HEK293 (cell line): ENCODE measurements around the gene USP6NL.

Experiments
- CTCF ChIA-PET: fragments of 350-600 bp; formaldehyde crosslinking; extraction: SDS; loops from one replicate; lab custom pipeline; 2021; ENCODE audit warnings: antibody characterized with exemption; lab: Yijun Ruan, JAX
- POLR2A ChIA-PET: fragments of 300-600 bp; formaldehyde crosslinking; extraction: SDS; loops from one replicate; lab custom pipeline; 2020; ENCODE audit warnings: antibody characterized with exemption, inconsistent platforms; lab: Yijun Ruan, JAX
- H3K27ac ChIP-seq: fragments of 200-500 bp; sonication (Bioruptor generic); 2 replicates; pipeline ENCODE4 v1.5.1; 2014; ENCODE audit warnings: low read depth, low read length, control low read depth, inconsistent platforms; ENCODE audit errors: extremely low read depth
- H3K36me3 ChIP-seq, 2 experiments: fragments of 200-500 bp in 1 of 2; sonication (Bioruptor generic) in 1 of 2; 1 replicate in 1 of 2; 2 replicates in 1 of 2; pipeline ENCODE4 v1.5.1; 2014 to 2017; ENCODE audit warnings: inconsistent platforms in 2 of 2, low read length in 2 of 2; ENCODE audit not compliant: control insufficient read depth in 2 of 2, insufficient read depth in 1 of 2
- H3K4me1 ChIP-seq: fragments of 200-500 bp; sonication (Bioruptor generic); 2 replicates; pipeline ENCODE4 v1.5.1; 2014; ENCODE audit warnings: mild to moderate bottlenecking, low read length, inconsistent platforms; ENCODE audit not compliant: control insufficient read depth, insufficient read depth
- H3K4me3 ChIP-seq: 2 replicates; pipeline ENCODE4 v1.5.1; 2011; ENCODE audit warnings: low read depth, mild to moderate bottlenecking, control low read depth, low read length, moderate library complexity
- H3K9me3 ChIP-seq: fragments of 200-500 bp; sonication (Bioruptor generic); 2 replicates; pipeline ENCODE4 v1.5.1; 2014; ENCODE audit warnings: low read depth, low read length, inconsistent platforms; ENCODE audit not compliant: control insufficient read depth, insufficient read depth
- GLIS2 ChIP-seq: fragments of 450-650 bp; formaldehyde crosslinking; IDR thresholded peaks from 2 replicates; pipeline ENCODE4 v1.5.1; 2016; ENCODE audit warnings: missing biosample characterization, missing genetic modification characterization
- HOXD13 ChIP-seq: sonication (generic); formaldehyde crosslinking; IDR thresholded peaks from 2 replicates; pipeline ENCODE4 v1.8.0; 2022; ENCODE audit warnings: missing genetic modification reagents, borderline replicate concordance
- MZF1 ChIP-seq: fragments of 450-650 bp; formaldehyde crosslinking; IDR thresholded peaks from 2 replicates; pipeline ENCODE4 v1.5.1; 2017; ENCODE audit warnings: missing biosample characterization, missing genetic modification characterization, borderline replicate concordance
- PRDM1 ChIP-seq: fragments of 450-650 bp; formaldehyde crosslinking; IDR thresholded peaks from 2 replicates; pipeline ENCODE4; 2016; ENCODE audit warnings: missing biosample characterization, missing genetic modification characterization
- SALL2 ChIP-seq: fragments of 450-650 bp; formaldehyde crosslinking; IDR thresholded peaks from 2 replicates; pipeline ENCODE4 v1.5.0; 2017; ENCODE audit warnings: missing biosample characterization, mild to moderate bottlenecking, missing genetic modification characterization, borderline replicate concordance
- WT1 ChIP-seq: fragments of 450-650 bp; formaldehyde crosslinking; IDR thresholded peaks from 2 replicates; pipeline ENCODE4 v1.5.1; 2016; ENCODE audit warnings: missing biosample characterization, missing genetic modification characterization
- ZBTB17 ChIP-seq: fragments of 450-650 bp; formaldehyde crosslinking; IDR thresholded peaks from 2 replicates; pipeline ENCODE4 v1.5.1; 2016; ENCODE audit warnings: missing biosample characterization, missing genetic modification characterization
- ZBTB26 ChIP-seq: fragments of 450-650 bp; formaldehyde crosslinking; optimal IDR thresholded peaks from 2 replicates; pipeline ENCODE3; 2016; ENCODE audit warnings: missing biosample characterization, mild to moderate bottlenecking, missing genetic modification characterization
- ZBTB44 ChIP-seq: fragments of 450-650 bp; IDR thresholded peaks from 2 replicates; pipeline ENCODE4 v1.5.1; 2018; ENCODE audit warnings: missing biosample characterization, mild to moderate bottlenecking, missing genetic modification characterization
- ZBTB48 ChIP-seq: fragments of 450-650 bp; formaldehyde crosslinking; IDR thresholded peaks from 2 replicates; pipeline ENCODE4 v1.5.1; 2016; ENCODE audit warnings: missing biosample characterization, missing genetic modification characterization
- ZNF133 ChIP-seq: fragments of 450-650 bp; formaldehyde crosslinking; IDR thresholded peaks from 2 replicates; pipeline ENCODE4 v1.5.1; 2016; ENCODE audit warnings: missing biosample characterization, missing genetic modification characterization
- ZNF19 ChIP-seq: fragments of 450-650 bp; formaldehyde crosslinking; IDR thresholded peaks from 2 replicates; pipeline ENCODE4; 2016; ENCODE audit warnings: missing biosample characterization, missing genetic modification characterization, low read depth
- ZNF2 ChIP-seq: fragments of 450-650 bp; formaldehyde crosslinking; IDR thresholded peaks from 2 replicates; pipeline ENCODE4 v1.5.1; 2016; ENCODE audit warnings: missing biosample characterization, missing genetic modification characterization
- ZNF274 ChIP-seq, 2 experiments: fragments of 200-500 bp in 1 of 2; fragments of 450-650 bp in 1 of 2; sonication (Bioruptor generic) in 1 of 2; formaldehyde crosslinking in 1 of 2; IDR thresholded peaks; 2 replicates each; pipeline versions ENCODE4 v1.5.1 to v1.6.1; 2014 to 2016; ENCODE audit warnings: borderline replicate concordance in 1 of 2, inconsistent platforms in 1 of 2, low read length in 1 of 2, missing biosample characterization in 1 of 2, missing genetic modification characterization in 1 of 2
- ZNF366 ChIP-seq: fragments of 450-650 bp; formaldehyde crosslinking; conservative IDR thresholded peaks from 2 replicates; pipeline ENCODE4 v1.5.1; 2016; ENCODE audit warnings: missing biosample characterization, missing genetic modification characterization
- ZNF404 ChIP-seq: fragments of 450-650 bp; formaldehyde crosslinking; IDR thresholded peaks from 2 replicates; pipeline ENCODE4 v1.5.1; 2017; ENCODE audit warnings: missing biosample characterization, missing genetic modification characterization
- ZNF426 ChIP-seq: fragments of 450-650 bp; formaldehyde crosslinking; IDR thresholded peaks from 2 replicates; pipeline ENCODE4 v1.5.1; 2017; ENCODE audit warnings: missing biosample characterization, missing genetic modification characterization, mild to moderate bottlenecking, inconsistent platforms, moderate library complexity
- ZNF529 ChIP-seq: fragments of 450-650 bp; formaldehyde crosslinking; IDR thresholded peaks from 2 replicates; pipeline ENCODE4 v1.5.1; 2017; ENCODE audit warnings: missing genetic modification characterization, missing biosample characterization; ENCODE audit not compliant: insufficient replicate concordance
- ZNF544 ChIP-seq: fragments of 450-650 bp; formaldehyde crosslinking; IDR thresholded peaks from 2 replicates; pipeline ENCODE4 v1.5.0; 2017; ENCODE audit warnings: missing biosample characterization, missing genetic modification characterization
- ZNF585B ChIP-seq: fragments of 450-650 bp; formaldehyde crosslinking; IDR thresholded peaks from 2 replicates; pipeline ENCODE4 v1.5.1; 2016; ENCODE audit warnings: missing biosample characterization, missing genetic modification characterization
- ZXDB ChIP-seq: fragments of 450-650 bp; formaldehyde crosslinking; IDR thresholded peaks from 2 replicates; pipeline ENCODE4 v1.5.1; 2016; ENCODE audit warnings: missing biosample characterization, missing genetic modification characterization

The USP6NL gene

GRCh38 chr10:11617233-11617632 is 5.8 kb upstream of the USP6NL start:
- no peak overlapping the region for H3K4me3 ChIP-seq
- TF ChIP-seq ZNF133 (tag by site-specific recombination): peak; percentile 64
- no peak for TF ChIP-seq MZF1 (tag by site-specific recombination)
- peak; percentile 44 for TF ChIP-seq ZBTB17 (tag by site-specific recombination)
- CTCF ChIA-PET: no interaction called here

GRCh38 chr10:11616021-11616420 is 4.6 kb upstream of the USP6NL start:
- Histone ChIP-seq H3K36me3 (no peaks in the 10 kb centered on the region), H3K27ac (no peak overlapping the region), H3K9me3 (no peaks in the 10 kb centered on the region), H3K4me1 (0 out of 2 replicates have a peak, but pooled peaks cover 2% of the 10 kb centered on the region), H3K4me3 (no peak overlapping the region)
- TF ChIP-seq ZNF529 (tag by site-specific recombination) (no peak), ZXDB (no peak), PRDM1 (tag by site-specific recombination) (no peak), ZBTB48 (tag by site-specific recombination) (no peak), ZNF19 (tag by site-specific recombination) (no peak), SALL2 (tag by site-specific recombination) (no peak), ZBTB26 (tag by site-specific recombination) (no peak), ZNF426 (tag by site-specific recombination) (no peak), ZNF585B (tag by site-specific recombination) (no peak), ZNF2 (tag by site-specific recombination) (no peak), ZBTB44 (tag by site-specific recombination) (no peak), ZNF274 (IDR thresholded peaks at IDR 0.05; ENCODE audit: low read length) (no peak), ZNF274 (tag by site-specific recombination; IDR thresholded peaks at IDR 0.05; ENCODE audit: borderline replicate concordance) (no peak), GLIS2 (tag by site-specific recombination) (no peak), WT1 (tag by site-specific recombination) (no peak), ZNF133 (tag by site-specific recombination) (no peak), ZNF404 (tag by site-specific recombination) (no peak), ZNF544 (no peak), HOXD13 (CRISPR knock-in tag) (no peak)
- CTCF ChIA-PET: interaction anchor here (0.8 kb wide), 1 partner anchor 101 kb away, joined by 3 read pairs; no protein-coding TSS in a partner anchor
- POLR2A ChIA-PET: no interaction called here

More at GRCh38 chr10:11617233-11617632, 5.8 kb upstream of the USP6NL start:
- Histone ChIP-seq H3K9me3 (no peaks in the 10 kb centered on the region), H3K27ac (no peak overlapping the region), H3K4me1 (0 out of 2 replicates have a peak, but pooled peaks cover 2% of the 10 kb centered on the region), H3K36me3 (no peaks in the 10 kb centered on the region)
- POLR2A ChIA-PET: no interaction called here

- H3K27ac ChIP-seq: no peak overlapping the region
- H3K36me3 ChIP-seq: no peaks in the 10 kb centered on the region
- H3K9me3 ChIP-seq: no peaks in the 10 kb centered on the region
- TF ChIP-seq ZNF19 (tag by site-specific recombination) (no peak), ZNF366 (tag by site-specific recombination) (peak; percentile 53)
- ChIA-PET CTCF (interaction anchor here (0.6 to 1.1 kb wide), 5 partner anchors 100 to 819 kb away, joined by 3 to 4 read pairs (median 3); no protein-coding TSS in a partner anchor), POLR2A (no interaction called here)
- no peak overlapping the region for H3K4me3 ChIP-seq
- 0 out of 2 replicates have a peak, but pooled peaks cover 2% of the 10 kb centered on the region for H3K4me1 ChIP-seq
Measured at GRCh38 chr10:11615396-11615795, 3.9 kb upstream of the USP6NL start.
